Measurements from ENCODE around the gene ABCG4. TPM values are rescaled to one million over a fixed set of nuclear protein-coding genes. Genes with fewer than 3 reads are reported as not detected.
A peak's percentile ranks its signal among the peaks of the same experiment; 100 is the strongest.

The ABCG4 gene
- total and polyA plus RNA-seq, 9 of the 15 experiments (the other 6 are each of a cell fraction or from before 2014, with no cell fraction given), result 0.03 to 0.11 (median 0.07) TPM; not detected in 4

GRCh38 chr11:119101759-119102423, 47.0 kb upstream of the ABCG4 start, which contains the start of gene DPAGT1 (continued):
- peak in 1 of 2 experiments; percentile 33 for TF ChIP-seq E2F6 (IDR thresholded peaks at IDR 0.05; ENCODE audit: borderline replicate concordance in 1 of 2, extremely low read depth in 1 of 2, insufficient read depth in 1 of 2, insufficient read length in 1 of 2, low read depth in 1 of 2, low read length in 1 of 2, poor library complexity in 1 of 2, severe bottlenecking in 1 of 2)
- TF ChIP-seq FOXA1 (IDR thresholded peaks at IDR 0.05; ENCODE audit: borderline replicate concordance), result no peak
- no peak for TF ChIP-seq ZNF133 (CRISPR knock-in tag; IDR thresholded peaks at IDR 0.05)
- peak; percentile 56 for TF ChIP-seq TAF7 (tag; IDR thresholded peaks at IDR 0.05)
- no peak for TF ChIP-seq STAT5B (CRISPR knock-in tag; IDR thresholded peaks at IDR 0.05)
- no peak for TF ChIP-seq ZNF707 (CRISPR knock-in tag; conservative IDR thresholded peaks at IDR 0.05)
- TF ChIP-seq BRF1 (IDR thresholded peaks at IDR 0.05; ENCODE audit: borderline replicate concordance, extremely low read depth, insufficient read length), result no peak
- TF ChIP-seq RFX5 (IDR thresholded peaks at IDR 0.05; ENCODE audit: low read depth, low read length), result no peak
- no peak for TF ChIP-seq IRF2 (CRISPR knock-in tag; IDR thresholded peaks at IDR 0.05)
- TF ChIP-seq POLR2AphosphoS5 (IDR thresholded peaks at IDR 0.05; ENCODE audit: control insufficient read depth, insufficient read depth, low read depth, low read length), result no peak
- no peak for TF ChIP-seq ILF3 (IDR thresholded peaks at IDR 0.05; ENCODE audit: borderline replicate concordance)
- TF ChIP-seq ZNF3 (CRISPR knock-in tag; IDR thresholded peaks at IDR 0.05), result no peak
- TF ChIP-seq ZNF785 (CRISPR knock-in tag; IDR thresholded peaks at IDR 0.05), result no peak
- no peak for TF ChIP-seq PPARD (CRISPR knock-in tag; IDR thresholded peaks at IDR 0.05)
- no peak for TF ChIP-seq TRIM25 (IDR thresholded peaks at IDR 0.05; ENCODE audit: borderline replicate concordance)
- TF ChIP-seq TSHZ1 (CRISPR knock-in tag; IDR thresholded peaks at IDR 0.05), result no peak
- peak; percentile 45 for TF ChIP-seq POLR2B (IDR thresholded peaks at IDR 0.05; ENCODE audit: low read depth, partially characterized antibody)
- TF ChIP-seq KDM4B (IDR thresholded peaks at IDR 0.05; ENCODE audit: borderline replicate concordance in 2 of 2, low read depth in 1 of 2), result no peak; a peak in 1 of 4 replicates
- TF ChIP-seq NR2C1 (IDR thresholded peaks at IDR 0.05), result peak; percentile 94
- TF ChIP-seq NR2C1 (tag; IDR thresholded peaks at IDR 0.05), result peak; percentile 91
- no peak; the same call in 1 of the 2 replicates for TF ChIP-seq PHF8 (IDR thresholded peaks at IDR 0.05; ENCODE audit: borderline replicate concordance, low read length)
- TF ChIP-seq CREB1 (IDR thresholded peaks at IDR 0.05), result peak; percentile 55; the same call in 1 of the 2 replicates
- peak; percentile 71 for TF ChIP-seq CREB1 (CRISPR knock-in tag; IDR thresholded peaks at IDR 0.05)
